Suprapubic skin (tissue), 3 donors: Measurements from ENCODE around the gene CRY1.

Experiments used
- CTCF ChIP-seq, 2 donors: fragments of 200-600 bp in 1 of 2; fragments of 450-650 bp in 1 of 2; sonication (generic) in 1 of 2; IDR thresholded peaks; one replicate each; pipeline ENCODE4 v1.5.1; 2016 to 2019; ENCODE audit warnings: antibody characterized with exemption in 2 of 2, mild to moderate bottlenecking in 1 of 2, moderate library complexity in 1 of 2
- POLR2A ChIP-seq, 2 donors: fragments of 450-650 bp; IDR thresholded peaks; one replicate each; pipeline ENCODE4 v1.6.1; 2017; ENCODE audit warnings: antibody characterized with exemption in 2 of 2, mild to moderate bottlenecking in 2 of 2, moderate library complexity in 2 of 2

GRCh38 chr12:107107381-107107780 is 14.0 kb upstream of the CRY1 start:
- TF ChIP-seq CTCF (IDR thresholded peaks at IDR 0.05) (no peak), POLR2A (IDR thresholded peaks at IDR 0.05) (no peak)
